GM21447 (cell line): ENCODE measurements around the gene SEMA3B.

ENCODE experiments used
- ATAC-seq: cut with Tn5 transposase; IDR thresholded peaks from one replicate; pipeline ENCODE4 v1.9.1; 2021; ENCODE audit not compliant: unreplicated experiment

Gene SEMA3B

GRCh38 chr3:50327129-50327528 is 58.2 kb downstream of the SEMA3B start:
- ATAC-seq: no peak
